Hepatocyte (in vitro differentiated cells): ENCODE results near the gene SCP2. TPM values are rescaled to one million over a fixed set of nuclear protein-coding genes. Genes with fewer than 3 reads are reported as not detected.

Experiments used
- DNase-seq: peaks from one replicate; pipeline ENCODE4 v3.0.0-alpha.2; 2016; ENCODE audit warnings: low spot score
- H2AFZ ChIP-seq: fragments of 200-600 bp; sonication (generic); 2 replicates; pipeline ENCODE4 v1.6.0; 2016; ENCODE audit warnings: antibody characterized with exemption, mild to moderate bottlenecking
- H3K27ac ChIP-seq: fragments of 200-600 bp; sonication (generic); 2 replicates; pipeline ENCODE4 v1.5.1; 2016; ENCODE audit warnings: mild to moderate bottlenecking
- H3K27me3 ChIP-seq: fragments of 200-600 bp; sonication (generic); 2 replicates; pipeline ENCODE4 v1.6.1; 2016
- H3K36me3 ChIP-seq: fragments of 200-600 bp; sonication (generic); replicated peaks from 2 replicates; pipeline ENCODE4 v1.5.1; 2016; ENCODE audit warnings: low read depth; ENCODE audit not compliant: insufficient read depth
- H3K4me1 ChIP-seq: fragments of 200-600 bp; sonication (generic); 2 replicates; pipeline ENCODE4 v1.5.1; 2016; ENCODE audit warnings: mild to moderate bottlenecking, moderate library complexity; ENCODE audit not compliant: insufficient read depth
- H3K4me2 ChIP-seq: fragments of 200-600 bp; sonication (generic); 2 replicates; pipeline ENCODE4 v1.6.0; 2016
- H3K4me3 ChIP-seq: fragments of 200-600 bp; sonication (generic); 2 replicates; pipeline ENCODE4 v1.5.1; 2016; ENCODE audit warnings: mild to moderate bottlenecking
- H3K79me2 ChIP-seq: fragments of 200-600 bp; sonication (generic); 2 replicates; pipeline ENCODE4 v1.6.0; 2017; ENCODE audit warnings: mild to moderate bottlenecking
- H3K9me2 ChIP-seq: fragments of 200-600 bp; sonication (generic); replicated peaks from 2 replicates; pipeline ENCODE4 v1.6.0; 2017; ENCODE audit warnings: mild to moderate bottlenecking; ENCODE audit not compliant: insufficient read depth
- H3K9me3 ChIP-seq: fragments of 200-600 bp; sonication (generic); 2 replicates; pipeline ENCODE4 v1.5.1; 2016; ENCODE audit warnings: low read depth, mild to moderate bottlenecking
- H4K20me1 ChIP-seq: fragments of 200-600 bp; sonication (generic); 2 replicates; pipeline ENCODE4 v1.6.0; 2016; ENCODE audit warnings: mild to moderate bottlenecking; ENCODE audit not compliant: insufficient read depth, poor library complexity, severe bottlenecking
- EZH2 ChIP-seq: fragments of 200-600 bp; sonication (generic); IDR thresholded peaks from 2 replicates; pipeline ENCODE4 v1.6.1; 2016; ENCODE audit warnings: antibody characterized with exemption, mild to moderate bottlenecking, borderline replicate concordance
- EZH2phosphoT487 ChIP-seq: fragments of 200-600 bp; sonication (generic); IDR thresholded peaks from one replicate; pipeline ENCODE4 v1.6.1; 2018; ENCODE audit warnings: antibody characterized with exemption, mild to moderate bottlenecking, low read depth, moderate library complexity; ENCODE audit not compliant: unreplicated experiment, severe bottlenecking
- WGBS: methylation state at CpG from one replicate; pipeline ENCODE4 v1.1.6; 2016; ENCODE audit warnings: low lambda C conversion rate; ENCODE audit errors: missing lambda C conversion rate; 5-methylcytosine and 5-hydroxymethylcytosine counted together
- polyA plus RNA-seq: library from polyadenylated mRNA; unstranded; fragments of >200 nt; fragmentation: Nextera tagmentation; extraction: Ambion mirVana; gene quantifications from 2 replicates; pipeline ENCODE4 v1.2.1, GENCODE V29; 2016
- total RNA-seq: library from RNA; depleted of rRNA; stranded (reverse); fragments of >200 nt; gene quantifications from 2 replicates; pipeline ENCODE4 v1.2.3, GENCODE V29; 2014
- TF ChIP-seq, protein P1 (sequence below): fragments of 200-600 bp; sonication (generic); IDR thresholded peaks from 2 replicates; pipeline ENCODE4 v1.5.1; 2016; ENCODE audit warnings: antibody characterized with exemption, mild to moderate bottlenecking; ENCODE audit not compliant: poor library complexity

The SCP2 gene
- total and polyA plus RNA-seq, 2 experiments from 2014 or later = 201 to 310 TPM

DNA sequence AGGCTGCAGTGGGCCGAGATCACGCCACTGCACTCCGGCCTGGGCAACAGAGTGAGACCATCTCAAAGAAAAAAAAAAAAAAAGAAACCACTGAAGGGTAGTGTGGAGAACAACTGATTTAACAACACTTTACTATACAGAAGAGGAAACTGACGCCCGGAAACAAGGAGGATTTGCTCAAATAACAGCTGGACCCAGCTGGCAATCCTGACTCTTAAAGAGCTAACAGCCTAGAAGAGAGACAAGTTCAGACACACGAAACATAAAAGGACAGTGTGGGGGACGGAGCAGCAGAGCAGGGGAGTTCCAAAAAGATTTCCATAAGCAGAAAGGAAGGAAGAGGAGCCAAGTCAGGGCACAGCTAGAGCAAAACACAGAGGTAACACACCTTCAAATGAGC lies 9.9 kb upstream of the SCP2 start:
- 87% methylated on average over 7 of the region's 7 CpGs for WGBS

DNA sequence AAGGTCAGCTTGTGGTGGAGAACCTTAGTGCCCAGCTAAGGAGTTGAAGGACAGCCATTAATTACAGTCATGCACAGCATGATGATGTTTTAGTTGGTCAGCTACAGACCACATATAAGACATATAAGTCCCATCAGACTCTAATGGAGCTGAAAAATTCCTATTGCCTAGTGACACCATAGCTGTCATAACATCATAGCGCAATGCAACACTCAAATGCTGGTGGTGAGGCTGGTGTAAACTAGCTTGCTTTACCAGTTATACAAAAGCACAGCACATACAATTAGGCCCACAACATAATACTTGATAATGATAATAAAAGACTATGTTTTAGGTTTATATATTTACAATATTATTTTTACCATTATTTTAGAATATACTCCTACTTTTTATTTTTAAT lies 9.5 kb upstream of the SCP2 start:
- Histone ChIP-seq H3K79me2 (peaks cover 14% of the 10 kb centered on the region), H2AFZ (no peak overlapping the region), H3K9me3 (no peaks in the 10 kb centered on the region), H3K4me2 (no peak overlapping the region), H3K9me2 (no peaks in the 10 kb centered on the region), H4K20me1 (no peaks in the 10 kb centered on the region), H3K4me3 (no peak overlapping the region), H3K36me3 (no peaks in the 10 kb centered on the region), H3K27me3 (no peaks in the 10 kb centered on the region), H3K27ac (no peak overlapping the region), H3K4me1 (no peaks in the 10 kb centered on the region)
- DNase-seq = no peak
- WGBS = 97% methylated on average over 1 of the region's 1 CpG
- TF ChIP-seq, protein P1, sequence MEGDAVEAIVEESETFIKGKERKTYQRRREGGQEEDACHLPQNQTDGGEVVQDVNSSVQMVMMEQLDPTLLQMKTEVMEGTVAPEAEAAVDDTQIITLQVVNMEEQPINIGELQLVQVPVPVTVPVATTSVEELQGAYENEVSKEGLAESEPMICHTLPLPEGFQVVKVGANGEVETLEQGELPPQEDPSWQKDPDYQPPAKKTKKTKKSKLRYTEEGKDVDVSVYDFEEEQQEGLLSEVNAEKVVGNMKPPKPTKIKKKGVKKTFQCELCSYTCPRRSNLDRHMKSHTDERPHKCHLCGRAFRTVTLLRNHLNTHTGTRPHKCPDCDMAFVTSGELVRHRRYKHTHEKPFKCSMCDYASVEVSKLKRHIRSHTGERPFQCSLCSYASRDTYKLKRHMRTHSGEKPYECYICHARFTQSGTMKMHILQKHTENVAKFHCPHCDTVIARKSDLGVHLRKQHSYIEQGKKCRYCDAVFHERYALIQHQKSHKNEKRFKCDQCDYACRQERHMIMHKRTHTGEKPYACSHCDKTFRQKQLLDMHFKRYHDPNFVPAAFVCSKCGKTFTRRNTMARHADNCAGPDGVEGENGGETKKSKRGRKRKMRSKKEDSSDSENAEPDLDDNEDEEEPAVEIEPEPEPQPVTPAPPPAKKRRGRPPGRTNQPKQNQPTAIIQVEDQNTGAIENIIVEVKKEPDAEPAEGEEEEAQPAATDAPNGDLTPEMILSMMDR = no peak
- TF ChIP-seq EZH2phosphoT487 (no peak), EZH2 (no peak)

More for the DNA sequence above, 9.9 kb upstream of the SCP2 start:
- H3K9me3 ChIP-seq = no peaks in the 10 kb centered on the region
- no peak overlapping the region for H3K4me3 ChIP-seq
- no peak overlapping the region for H2AFZ ChIP-seq
- H3K4me2 ChIP-seq = no peak overlapping the region
- no peaks in the 10 kb centered on the region for H3K4me1 ChIP-seq
- no peaks in the 10 kb centered on the region for H4K20me1 ChIP-seq
- DNase-seq = no peak
- H3K36me3 ChIP-seq = no peaks in the 10 kb centered on the region
- H3K27me3 ChIP-seq = no peaks in the 10 kb centered on the region
- no peak for TF ChIP-seq EZH2
- TF ChIP-seq EZH2phosphoT487 = no peak
- TF ChIP-seq, protein P1 = no peak
- no peaks in the 10 kb centered on the region for H3K9me2 ChIP-seq
- H3K27ac ChIP-seq = no peak overlapping the region
- peaks cover 10% of the 10 kb centered on the region for H3K79me2 ChIP-seq

DNA sequence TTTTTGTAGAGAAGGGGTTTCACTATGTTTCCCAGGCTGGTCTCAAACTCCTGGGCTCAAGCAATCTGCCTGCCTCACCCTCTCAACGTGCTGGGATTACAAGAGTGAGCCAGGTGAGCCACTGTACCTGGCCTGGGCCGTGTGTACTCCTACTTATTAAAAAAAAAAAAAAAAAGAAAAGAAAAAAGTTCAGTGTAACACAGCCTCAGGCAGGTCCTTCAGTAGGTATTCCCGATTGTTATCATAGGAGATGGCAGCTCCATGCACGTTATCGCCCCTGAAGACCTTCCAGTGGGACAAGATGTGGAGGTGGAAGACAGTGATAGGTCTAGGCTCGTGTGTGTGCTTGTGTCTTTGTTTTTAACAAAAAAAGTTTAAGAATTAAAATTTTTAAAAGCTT lies 8.9 kb upstream of the SCP2 start:
- no peaks in the 10 kb centered on the region for H3K4me1 ChIP-seq
- H3K79me2 ChIP-seq = peaks cover 17% of the 10 kb centered on the region
- TF ChIP-seq EZH2 = no peak
- TF ChIP-seq, protein P1 = no peak
- H3K27me3 ChIP-seq = no peaks in the 10 kb centered on the region
- H3K36me3 ChIP-seq = no peaks in the 10 kb centered on the region
- no peak overlapping the region for H2AFZ ChIP-seq
- no peak overlapping the region for H3K4me3 ChIP-seq
- no peaks in the 10 kb centered on the region for H4K20me1 ChIP-seq
- no peak for DNase-seq
- WGBS = 87% methylated on average over 6 of the region's 6 CpGs
- no peaks in the 10 kb centered on the region for H3K9me2 ChIP-seq
- no peaks in the 10 kb centered on the region for H3K9me3 ChIP-seq
- no peak overlapping the region for H3K4me2 ChIP-seq
- H3K27ac ChIP-seq = no peak overlapping the region

DNA sequence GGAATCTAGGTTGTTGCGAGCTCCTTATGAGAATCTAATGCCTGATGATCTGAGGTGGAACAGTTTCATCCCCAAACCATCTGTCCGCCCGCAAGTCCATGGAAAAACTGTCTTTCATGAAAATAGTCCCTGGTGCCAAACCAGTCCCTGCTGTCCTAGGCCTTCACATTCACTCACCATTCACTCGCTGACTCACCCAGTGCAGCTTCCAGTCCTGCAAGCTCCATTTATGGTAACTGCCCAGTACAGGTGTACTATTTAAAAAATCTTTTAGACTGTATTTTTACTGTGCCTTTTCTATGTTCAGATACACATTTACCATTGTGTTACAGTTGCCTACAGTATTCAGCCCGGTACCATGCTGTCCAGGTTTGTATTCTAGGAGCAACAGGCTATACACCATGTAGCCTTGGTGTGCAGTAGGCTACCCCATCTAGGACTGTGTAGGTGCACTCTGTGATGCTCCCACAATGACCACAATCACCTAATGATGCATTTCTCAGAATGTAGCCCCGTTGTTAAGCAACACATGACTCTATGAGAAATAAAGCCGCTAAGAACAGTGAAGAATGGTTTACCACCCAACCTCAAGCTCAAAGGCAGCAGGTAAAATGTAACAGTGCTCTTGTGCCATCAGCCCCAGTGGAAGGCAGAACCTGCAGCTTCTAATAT lies 7.9 kb upstream of the SCP2 start:
- H3K4me1 ChIP-seq = no peaks in the 10 kb centered on the region
- TF ChIP-seq EZH2 (no peak), EZH2phosphoT487 (no peak)
- TF ChIP-seq, protein P1 = no peak
- H3K4me2 ChIP-seq = no peak overlapping the region
- H3K27ac ChIP-seq = no peak overlapping the region
- H4K20me1 ChIP-seq = no peaks in the 10 kb centered on the region
- H3K79me2 ChIP-seq = peaks cover 17% of the 10 kb centered on the region
- WGBS = 96% methylated on average over 7 of the region's 7 CpGs
- no peak overlapping the region for H2AFZ ChIP-seq
- H3K9me3 ChIP-seq = no peaks in the 10 kb centered on the region
- no peaks in the 10 kb centered on the region for H3K36me3 ChIP-seq
- H3K27me3 ChIP-seq = no peaks in the 10 kb centered on the region
- no peaks in the 10 kb centered on the region for H3K9me2 ChIP-seq
- no peak overlapping the region for H3K4me3 ChIP-seq
- no peak for DNase-seq
